Sigmoid colon (tissue), 7 donors: ENCODE measurements around the gene CTAGE6. TPM values are rescaled to one million over a fixed set of nuclear protein-coding genes. Genes with fewer than 3 reads are reported as not detected.
"Not testable (repeated sequence)": the region's sequence is repeated elsewhere in the genome, so short reads cannot be mapped to it uniquely, and the experiment has no call there.

Source experiments
- DNase-seq: peaks from one replicate; pipeline ENCODE4 v3.0.0-alpha.2; 2019
- H3K27ac ChIP-seq, 4 donors: fragments of 200-600 bp; sonication (generic); one replicate each; pipeline ENCODE4 v1.5.1; 2016 to 2019; ENCODE audit warnings: mild to moderate bottlenecking in 1 of 4
- H3K27me3 ChIP-seq, 3 donors: fragments of 200-600 bp; sonication (generic); one replicate each; pipeline ENCODE4 v1.5.1; 2019; ENCODE audit warnings: mild to moderate bottlenecking in 1 of 3
- H3K36me3 ChIP-seq, 4 donors: fragments of 200-600 bp; sonication (generic); one replicate each; pipeline ENCODE4 v1.5.1; 2016 to 2019
- H3K4me1 ChIP-seq, 4 donors: fragments of 200-600 bp; sonication (generic); one replicate each; pipeline ENCODE4 v1.5.1; 2017 to 2019
- H3K4me3 ChIP-seq, 4 donors: fragments of 200-600 bp; sonication (generic); one replicate each; pipeline ENCODE4 v1.5.1; 2017 to 2019; ENCODE audit warnings: mild to moderate bottlenecking in 2 of 4, moderate library complexity in 1 of 4
- H3K9me3 ChIP-seq, 4 donors: fragments of 200-600 bp in 3 of 4; sonication (generic) in 3 of 4; one replicate each; pipeline versions ENCODE4 v1.5.1 to v1.6.1; 2013 to 2019
- WGBS, 2 donors: extraction: QIAGEN DNeasy Blood & Tissue Kit; methylation state at CpG; one replicate each; pipeline ENCODE4 v1.1.7; 2013; 5-methylcytosine and 5-hydroxymethylcytosine counted together
- intact Hi-C: fragments of 100-400 bp; cut with DNase I; formaldehyde crosslinking; loops from one replicate; pipeline ENCODE4 v1.15.1; 2023
- polyA plus RNA-seq, 3 donors: library from polyadenylated mRNA; stranded (reverse); fragments of 200-250 nt; gene quantifications; one replicate each; pipeline ENCODE4 v1.2.3, GENCODE V29; 2013
- total RNA-seq, 4 donors: library from RNA; depleted of rRNA; stranded (reverse); fragments of >200 nt; gene quantifications; one replicate each; pipeline ENCODE4 v1.1.0, GENCODE V29; 2016
- donor health status: healthy with polysubstance abuse.
- donor health status: Bipolar disorder and iron deficiency.
- donor health status: healthy.

CTAGE6 gene
- total RNA-seq (under 1 TPM in 2 of 4 donors, not detected in 2; 0.36 to 0.54 TPM), polyA plus RNA-seq (under 1 TPM in 2 of 3 donors, not detected in 1; 0.06 to 0.46 TPM)

- H3K9me3 ChIP-seq, H3K36me3 ChIP-seq, H3K4me1 ChIP-seq, DNase-seq, H3K27ac ChIP-seq, H3K27me3 ChIP-seq, H3K4me3 ChIP-seq, intact Hi-C loops: not testable (repeated sequence)
- no CpG with 5 or more reads among the region's 19 CpGs for WGBS, 2 donors
Observed at GRCh38 chr7:143757596-143757995, at the start of gene CTAGE6. Gene CTAGE6 (minus strand): TSS chr7:143757696. CDS start chr7:143757658, 38 bp downstream.

- intact Hi-C loops, DNase-seq, H3K27me3 ChIP-seq, H3K4me1 ChIP-seq, H3K36me3 ChIP-seq, H3K4me3 ChIP-seq, H3K9me3 ChIP-seq, H3K27ac ChIP-seq: not testable (repeated sequence)
- WGBS, 2 donors, result no CpG with 5 or more reads among the region's 5 CpGs
Observed at GRCh38 chr7:143806664-143807071, 49.2 kb upstream of the CTAGE6 start.

- H3K27ac ChIP-seq, H3K27me3 ChIP-seq, intact Hi-C loops, H3K36me3 ChIP-seq, H3K4me3 ChIP-seq, H3K9me3 ChIP-seq, DNase-seq, H3K4me1 ChIP-seq: not testable (repeated sequence)
- WGBS, 2 donors, result 80 to 92% methylated on average over 1 of the region's 2 CpGs
Observed at GRCh38 chr7:143797896-143798290, 40.4 kb upstream of the CTAGE6 start.

- H3K36me3 ChIP-seq, H3K4me3 ChIP-seq, intact Hi-C loops, H3K4me1 ChIP-seq, H3K9me3 ChIP-seq, H3K27me3 ChIP-seq, H3K27ac ChIP-seq: not testable (repeated sequence)
- DNase-seq, result peak; percentile 44
- 90 to 91% methylated on average over 1 to 4 of the region's 6 CpGs for WGBS, 2 donors
Observed at GRCh38 chr7:143797119-143797895, 39.8 kb upstream of the CTAGE6 start.

GRCh38 chr7:143795653-143796052 is 38.2 kb upstream of the CTAGE6 start:
- intact Hi-C loops, H3K27me3 ChIP-seq, H3K4me3 ChIP-seq, H3K9me3 ChIP-seq, H3K27ac ChIP-seq, DNase-seq, H3K4me1 ChIP-seq, H3K36me3 ChIP-seq: not testable (repeated sequence)
- WGBS, 2 donors, result no CpG with 5 or more reads among the region's 2 CpGs

GRCh38 chr7:143792633-143793032 is 35.1 kb upstream of the CTAGE6 start:
- H3K9me3 ChIP-seq, H3K36me3 ChIP-seq, intact Hi-C loops, H3K4me3 ChIP-seq, H3K27me3 ChIP-seq, H3K4me1 ChIP-seq, H3K27ac ChIP-seq: not testable (repeated sequence)
- DNase-seq, result peak; percentile 26
- 93 to 95% methylated on average over 2 of the region's 2 CpGs for WGBS, 2 donors

GRCh38 chr7:143785415-143786182 is 28.1 kb upstream of the CTAGE6 start:
- intact Hi-C loops, H3K36me3 ChIP-seq, H3K27ac ChIP-seq, H3K4me1 ChIP-seq, DNase-seq, H3K27me3 ChIP-seq, H3K4me3 ChIP-seq, H3K9me3 ChIP-seq: not testable (repeated sequence)
- WGBS, 2 donors, result no CpG with 5 or more reads among the region's 7 CpGs

GRCh38 chr7:143779591-143779990 is 22.1 kb upstream of the CTAGE6 start:
- H3K27ac ChIP-seq, DNase-seq, intact Hi-C loops, H3K27me3 ChIP-seq, H3K4me3 ChIP-seq, H3K4me1 ChIP-seq, H3K36me3 ChIP-seq, H3K9me3 ChIP-seq: not testable (repeated sequence)
- WGBS, 2 donors, result 81 to 100% methylated on average over 1 to 2 of the region's 2 CpGs

- WGBS, 2 donors, result 75 to 88% methylated on average over 1 to 2 of the region's 5 CpGs
- H3K36me3 ChIP-seq, H3K9me3 ChIP-seq, H3K27ac ChIP-seq, intact Hi-C loops, H3K4me3 ChIP-seq, H3K27me3 ChIP-seq, DNase-seq, H3K4me1 ChIP-seq: not testable (repeated sequence)
Observed at GRCh38 chr7:143772738-143773468, 15.4 kb upstream of the CTAGE6 start.

GRCh38 chr7:143767531-143767930 is 10.0 kb upstream of the CTAGE6 start:
- 77 to 85% methylated on average over 2 of the region's 2 CpGs for WGBS, 2 donors
- H3K9me3 ChIP-seq, H3K27me3 ChIP-seq, H3K27ac ChIP-seq, H3K4me1 ChIP-seq, H3K36me3 ChIP-seq, H3K4me3 ChIP-seq, intact Hi-C loops: not testable (repeated sequence)
- DNase-seq, result peak; percentile 39

- H3K9me3 ChIP-seq, DNase-seq, H3K4me3 ChIP-seq, H3K36me3 ChIP-seq, intact Hi-C loops, H3K27ac ChIP-seq, H3K27me3 ChIP-seq, H3K4me1 ChIP-seq: not testable (repeated sequence)
- WGBS, 2 donors, result 0 to 11% methylated on average over 1 of the region's 5 CpGs
Observed at GRCh38 chr7:143765678-143766077, 8.2 kb upstream of the CTAGE6 start.

GRCh38 chr7:143763065-143763464 is 5.6 kb upstream of the CTAGE6 start:
- H3K4me3 ChIP-seq, H3K27me3 ChIP-seq, H3K36me3 ChIP-seq, H3K4me1 ChIP-seq, H3K9me3 ChIP-seq, intact Hi-C loops, H3K27ac ChIP-seq, DNase-seq: not testable (repeated sequence)
- WGBS, 2 donors, result no CpG with 5 or more reads among the region's 1 CpG
